A549 (cell line): Measurements from ENCODE around the gene CAPN2. TPM values are rescaled to one million over a fixed set of nuclear protein-coding genes. Genes with fewer than 3 reads are reported as not detected.
A peak's percentile ranks its signal among the peaks of the same experiment; 100 is the strongest.
"Not testable (repeated sequence)": the region's sequence is repeated elsewhere in the genome, so short reads cannot be mapped to it uniquely, and the experiment has no call there.

Experiments
- ATAC-seq, 2 experiments: fragments of 200-7000 bp in 1 of 2; fragments of >200 bp in 1 of 2; cut with Nextera tagmentation in 1 of 2; cut with Tn5 transposase in 1 of 2; 3 replicates each; pipeline versions ENCODE4 v1.8.0 to v1.9.1; 2018 to 2020; ENCODE audit warnings: mild to moderate bottlenecking in 1 of 2, moderate library complexity in 1 of 2
- CTCF ChIA-PET: fragments of 300-600 bp; sonication (Branson Sonifier 250); formaldehyde crosslinking; extraction: SDS; loops from one replicate; lab custom pipeline; 2021; ENCODE audit warnings: antibody characterized with exemption, inconsistent platforms; lab: Yijun Ruan, JAX
- POLR2A ChIA-PET: fragments of 350-600 bp; formaldehyde crosslinking; extraction: SDS; loops from one replicate; lab custom pipeline; 2021; ENCODE audit warnings: antibody characterized with exemption, inconsistent platforms; lab: Yijun Ruan, JAX
- DNase-seq, 2 experiments: peaks; one replicate each; pipeline versions ENCODE4 v3.0.0 to v3.0.0-alpha.2; 2011 to 2016; ENCODE audit warnings: low read depth in 1 of 2, low spot score in 1 of 2
- FAIRE-seq: peaks from 2 replicates; lab custom pipeline; 2011; peaks lifted over from hg19 to GRCh38; lab: Jason Lieb, UNC
- H3K27ac ChIP-seq, 2 experiments: fragments of >200 bp; sonication (Bioruptor Twin); formaldehyde crosslinking; 3 replicates each; pipeline ENCODE4 v1.5.1; 2016 to 2017
- H3K4me1 ChIP-seq: fragments of >200 bp; sonication (Bioruptor Twin); formaldehyde crosslinking; 3 replicates; pipeline ENCODE4 v1.6.1; 2016
- H3K4me2 ChIP-seq: fragments of >200 bp; sonication (Bioruptor Twin); formaldehyde crosslinking; 3 replicates; pipeline ENCODE4 v1.6.1; 2016
- H3K4me3 ChIP-seq: fragments of >200 bp; sonication (Bioruptor Twin); formaldehyde crosslinking; 3 replicates; pipeline ENCODE4 v1.5.1; 2016
- H3K9me3 ChIP-seq: fragments of >200 bp; sonication (Bioruptor Twin); formaldehyde crosslinking; 3 replicates; pipeline ENCODE4 v1.6.1; 2016
- BHLHE40 ChIP-seq: IDR thresholded peaks from 2 replicates; pipeline ENCODE4 v1.6.1; 2012; ENCODE audit warnings: low read depth, low read length, inconsistent platforms
- CBX8 ChIP-seq: fragments of 200-600 bp; sonication (generic); IDR thresholded peaks from 2 replicates; pipeline ENCODE4 v1.6.1; 2016
- CEBPB ChIP-seq, 2 experiments: fragments of >200 bp in 1 of 2; sonication (Bioruptor Twin) in 1 of 2; formaldehyde crosslinking in 1 of 2; IDR thresholded peaks; 2 replicates each; pipeline ENCODE4 v1.6.1; 2012 to 2016
- CHD4 ChIP-seq: fragments of 200-600 bp; sonication (generic); IDR thresholded peaks from 2 replicates; pipeline ENCODE4 v1.6.1; 2016; ENCODE audit warnings: antibody characterized with exemption, mild to moderate bottlenecking, borderline replicate concordance
- CTCF ChIP-seq: fragments of >200 bp; sonication (Bioruptor Twin); formaldehyde crosslinking; IDR thresholded peaks from 3 replicates; pipeline ENCODE4 v1.5.1; 2016
- EHF ChIP-seq: fragments of 250-450 bp; sonication (Bioruptor Pico); IDR thresholded peaks from 2 replicates; pipeline ENCODE4 v1.5.0; 2020; ENCODE audit warnings: mild to moderate bottlenecking
- ELK1 ChIP-seq: fragments of 150-350 bp; IDR thresholded peaks from 2 replicates; pipeline ENCODE4 v1.6.1; 2014; ENCODE audit warnings: low read depth, mild to moderate bottlenecking, low read length
- EP300 ChIP-seq, 2 experiments: fragments of >200 bp; sonication (Bioruptor Twin); formaldehyde crosslinking; IDR thresholded peaks; 2 replicates in 1 of 2; 3 replicates in 1 of 2; pipeline ENCODE4 v1.6.1; 2016 to 2017
- ESRRA ChIP-seq: fragments of 150-350 bp; IDR thresholded peaks from 2 replicates; pipeline ENCODE4 v1.6.1; 2014; ENCODE audit warnings: mild to moderate bottlenecking, low read length, borderline replicate concordance
- GATA3 ChIP-seq: IDR thresholded peaks from 2 replicates; pipeline ENCODE4 v1.6.1; 2012; ENCODE audit warnings: borderline replicate concordance
- HOXB13 ChIP-seq: fragments of 250-450 bp; sonication (Bioruptor Pico); IDR thresholded peaks from 2 replicates; pipeline ENCODE4 v1.5.0; 2020; ENCODE audit warnings: low read depth, mild to moderate bottlenecking, moderate library complexity
- JUN ChIP-seq, 2 experiments: fragments of >200 bp; sonication (Bioruptor Twin); formaldehyde crosslinking; IDR thresholded peaks; 2 replicates in 1 of 2; 3 replicates in 1 of 2; pipeline ENCODE4 v1.6.1; 2016 to 2017
- JUNB ChIP-seq: fragments of >200 bp; sonication (Bioruptor Twin); formaldehyde crosslinking; IDR thresholded peaks from 2 replicates; pipeline ENCODE4 v1.6.1; 2016
- KDM5A ChIP-seq: fragments of 200-600 bp; sonication (generic); IDR thresholded peaks from 2 replicates; pipeline ENCODE4 v1.6.1; 2016; ENCODE audit warnings: antibody characterized with exemption, mild to moderate bottlenecking
- MAFK ChIP-seq: fragments of 450-650 bp; IDR thresholded peaks from 2 replicates; pipeline ENCODE4 v1.6.1; 2014; ENCODE audit not compliant: partially characterized antibody
- MAZ ChIP-seq: fragments of 150-350 bp; IDR thresholded peaks from 2 replicates; pipeline ENCODE4 v1.6.1; 2014; ENCODE audit warnings: antibody characterized with exemption, low read depth, low read length, borderline replicate concordance
- NFE2L2 ChIP-seq: fragments of 150-350 bp; conservative IDR thresholded peaks from 2 replicates; pipeline ENCODE4 v1.6.1; 2014; ENCODE audit warnings: low read length
- NR3C1 ChIP-seq: fragments of >200 bp; sonication (Bioruptor Twin); formaldehyde crosslinking; IDR thresholded peaks from 3 replicates; pipeline ENCODE4 v1.6.1; 2017
- PHF8 ChIP-seq: fragments of 200-600 bp; sonication (generic); IDR thresholded peaks from 2 replicates; pipeline ENCODE4 v1.6.1; 2016; ENCODE audit warnings: low read depth, mild to moderate bottlenecking, antibody characterized with exemption, moderate library complexity, borderline replicate concordance
- POLR2A ChIP-seq: IDR thresholded peaks from 2 replicates; pipeline ENCODE4 v1.6.1; 2012; ENCODE audit warnings: mild to moderate bottlenecking, low read length
- TFCP2L1 ChIP-seq: fragments of 250-450 bp; sonication (Bioruptor Pico); IDR thresholded peaks from 2 replicates; pipeline ENCODE4 v1.5.0; 2021; ENCODE audit warnings: mild to moderate bottlenecking
- ZSCAN20 ChIP-seq: fragments of 250-450 bp; sonication (Bioruptor Pico); IDR thresholded peaks from 2 replicates; pipeline ENCODE4 v1.8.0; 2022; ENCODE audit warnings: mild to moderate bottlenecking, moderate library complexity
- WGBS: methylation state at CpG from one replicate; pipeline ENCODE4 v1.1.6; 2017; ENCODE audit errors: missing lambda C conversion rate; 5-methylcytosine and 5-hydroxymethylcytosine counted together
- polyA plus RNA-seq, 4 experiments: library from polyadenylated mRNA; depleted of rRNA in 3 of 4; stranded (reverse); fragments of >200 nt; fragmentation: RNase III in 1 of 4; extraction: RNeasy Plus Mini Kit Qiagen cat#74134 plus additional on column Dnase treatment in 1 of 4; gene quantifications; 2 replicates in 3 of 4; 3 replicates in 1 of 4; pipeline ENCODE4 v1.2.3, GENCODE V29; 2011 to 2017
- TF ChIP-seq, protein P1 (sequence below): fragments of >200 bp; sonication (Bioruptor Twin); formaldehyde crosslinking; IDR thresholded peaks from 3 replicates; pipeline ENCODE4 v1.6.1; 2016
- TF ChIP-seq, protein P2 (sequence below): IDR thresholded peaks from 2 replicates; pipeline ENCODE4 v1.6.1; 2012; ENCODE audit warnings: low read depth, borderline replicate concordance

Gene CAPN2
- polyA plus RNA-seq, 2 of the 4 experiments (the other 2 are of a cell fraction): 199 to 300 TPM

DNA sequence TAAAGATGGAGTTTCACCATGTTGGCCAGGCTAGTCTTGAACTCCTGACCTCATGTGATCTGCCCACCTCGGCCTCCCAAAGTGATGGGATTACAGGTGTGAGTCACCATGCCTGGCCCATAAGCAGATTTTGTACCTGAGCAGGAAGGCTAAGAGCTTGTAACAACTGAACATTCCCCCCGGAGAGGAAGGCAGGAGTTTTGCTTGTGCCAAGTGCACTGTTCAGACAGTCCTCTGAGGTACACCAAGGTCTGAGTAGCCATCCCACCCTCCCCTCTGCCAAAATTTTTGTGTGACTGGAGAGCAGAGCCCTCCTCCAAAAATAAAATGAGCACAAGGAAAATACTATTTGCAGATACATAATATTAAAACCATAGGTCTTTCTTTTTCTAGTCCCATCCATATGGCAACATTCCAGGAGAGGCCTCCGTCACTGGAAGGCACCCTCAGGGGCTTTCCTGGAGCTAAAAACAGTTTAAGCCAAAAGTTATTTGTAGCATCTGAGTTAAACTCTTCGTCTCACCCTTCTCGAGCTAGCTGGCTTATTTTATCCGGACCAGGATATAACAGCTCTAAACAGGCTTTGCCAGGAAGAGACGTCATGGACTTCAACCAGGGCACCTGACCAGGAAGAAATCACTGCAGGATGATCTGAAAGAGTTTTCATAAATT is 27.2 kb downstream of the CAPN2 start:
- Histone ChIP-seq H3K27ac (peak overlapping the region; percentile 66 to 68; a peak in 4 of 6 replicates), H3K9me3 (no peaks in the 10 kb centered on the region), H3K4me3 (no peak overlapping the region), H3K4me1 (peaks cover 76% of the 10 kb centered on the region), H3K4me2 (no peak overlapping the region)
- POLR2A ChIA-PET: no interaction called here
- ATAC-seq (no peak), DNase-seq (no peak), FAIRE-seq (no peak)
- CTCF ChIA-PET: interaction anchor here (0.7 to 10.1 kb wide), 10 partner anchors 9 to 44 kb away, joined by 3 to 100 read pairs (median 4); partner anchors contain the start of gene CAPN2
- WGBS: 64% methylated on average over 7 of the region's 7 CpGs
- TF ChIP-seq, protein P1, sequence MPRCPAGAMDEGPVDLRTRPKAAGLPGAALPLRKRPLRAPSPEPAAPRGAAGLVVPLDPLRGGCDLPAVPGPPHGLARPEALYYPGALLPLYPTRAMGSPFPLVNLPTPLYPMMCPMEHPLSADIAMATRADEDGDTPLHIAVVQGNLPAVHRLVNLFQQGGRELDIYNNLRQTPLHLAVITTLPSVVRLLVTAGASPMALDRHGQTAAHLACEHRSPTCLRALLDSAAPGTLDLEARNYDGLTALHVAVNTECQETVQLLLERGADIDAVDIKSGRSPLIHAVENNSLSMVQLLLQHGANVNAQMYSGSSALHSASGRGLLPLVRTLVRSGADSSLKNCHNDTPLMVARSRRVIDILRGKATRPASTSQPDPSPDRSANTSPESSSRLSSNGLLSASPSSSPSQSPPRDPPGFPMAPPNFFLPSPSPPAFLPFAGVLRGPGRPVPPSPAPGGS: no peak
- TF ChIP-seq JUN (IDR thresholded peaks at IDR 0.05): no peak
- TF ChIP-seq CBX8: no peak
- TF ChIP-seq JUNB: no peak
- TF ChIP-seq, all 56 proteins: peak for 0

- DNase-seq, FAIRE-seq, H3K4me3 ChIP-seq, ATAC-seq, H3K9me3 ChIP-seq, POLR2A ChIA-PET, H3K4me2 ChIP-seq: not testable (repeated sequence)
- CTCF ChIA-PET: interaction anchor here (0.8 to 10.1 kb wide), 5 partner anchors 9 to 29 kb away, joined by 3 to 100 read pairs (median 4); partner anchors contain the start of gene CAPN2
- WGBS: 83% methylated on average over 10 of the region's 10 CpGs
- Histone ChIP-seq H3K4me1 (peaks cover 71% of the 10 kb centered on the region), H3K27ac (peak overlapping the region; percentile 14 to 68; a peak in 2 of 6 replicates)
Observed at GRCh38 chr1:223740038-223740736, 27.8 kb downstream of the CAPN2 start.

GRCh38 chr1:223741861-223742260 is 29.5 kb downstream of the CAPN2 start:
- ATAC-seq (no peak), DNase-seq (no peak), FAIRE-seq (no peak)
- peaks cover 68% of the 10 kb centered on the region for H3K4me1 ChIP-seq
- CTCF ChIA-PET: interaction anchor here (1.0 to 10.1 kb wide), 4 partner anchors 8 to 45 kb away, joined by 3 to 100 read pairs (median 4); no protein-coding TSS in a partner anchor
- WGBS: 89% methylated on average over 6 of the region's 6 CpGs
- H3K4me2 ChIP-seq: no peak overlapping the region
- H3K4me3 ChIP-seq: no peak overlapping the region
- no peak for TF ChIP-seq CHD4
- no peak for TF ChIP-seq CBX8
- TF ChIP-seq JUNB: no peak
- no peak for TF ChIP-seq ZSCAN20 (CRISPR knock-in tag)
- TF ChIP-seq EP300 (IDR thresholded peaks at IDR 0.05): no peak
- no peak for TF ChIP-seq POLR2A
- TF ChIP-seq GATA3: no peak
- TF ChIP-seq CTCF: no peak
- no peak for TF ChIP-seq MAFK
- TF ChIP-seq NFE2L2: no peak
- no peak for TF ChIP-seq NR3C1
- TF ChIP-seq BHLHE40: no peak
- TF ChIP-seq, all 56 proteins: peak for 0
- POLR2A ChIA-PET: no interaction called here
- H3K27ac ChIP-seq: peak overlapping the region in 1 of 2 experiments; percentile 53; a peak in 2 of 6 replicates
- no peaks in the 10 kb centered on the region for H3K9me3 ChIP-seq

GRCh38 chr1:223742856-223743517 is 30.6 kb downstream of the CAPN2 start:
- Histone ChIP-seq H3K9me3 (no peaks in the 10 kb centered on the region), H3K4me2 (peak overlapping the region; percentile 40; the same call in 2 of the 3 replicates), H3K4me3 (no peak overlapping the region), H3K27ac (peak overlapping the region; percentile 57 to 62; a peak in 5 of 6 replicates), H3K4me1 (peaks cover 68% of the 10 kb centered on the region)
- POLR2A ChIA-PET: no interaction called here
- ATAC-seq (peak; percentile 30 to 46; a peak in 3 of 6 replicates), DNase-seq (no peak), FAIRE-seq (no peak)
- CTCF ChIA-PET: interaction anchor here (1.2 to 10.9 kb wide), 2 partner anchors 43 kb away, joined by 3 to 122 read pairs; no protein-coding TSS in a partner anchor
- 29% methylated on average over 9 of the region's 9 CpGs for WGBS
- TF ChIP-seq ELK1: no peak
- TF ChIP-seq KDM5A: no peak
- no peak for TF ChIP-seq HOXB13
- TF ChIP-seq MAZ: no peak
- TF ChIP-seq, protein P2, sequence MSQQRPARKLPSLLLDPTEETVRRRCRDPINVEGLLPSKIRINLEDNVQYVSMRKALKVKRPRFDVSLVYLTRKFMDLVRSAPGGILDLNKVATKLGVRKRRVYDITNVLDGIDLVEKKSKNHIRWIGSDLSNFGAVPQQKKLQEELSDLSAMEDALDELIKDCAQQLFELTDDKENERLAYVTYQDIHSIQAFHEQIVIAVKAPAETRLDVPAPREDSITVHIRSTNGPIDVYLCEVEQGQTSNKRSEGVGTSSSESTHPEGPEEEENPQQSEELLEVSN: no peak
- no peak for TF ChIP-seq ESRRA
- TF ChIP-seq EHF: no peak
- TF ChIP-seq CEBPB (IDR thresholded peaks at IDR 0.05): no peak
- no peak for TF ChIP-seq TFCP2L1 (CRISPR knock-in tag)
- no peak for TF ChIP-seq PHF8
